ENCODE data around the gene CARD11.
"Not testable (repeated sequence)": the region's sequence is repeated elsewhere in the genome, so short reads cannot be mapped to it uniquely, and the experiment has no call there.

Gene CARD11

DNA sequence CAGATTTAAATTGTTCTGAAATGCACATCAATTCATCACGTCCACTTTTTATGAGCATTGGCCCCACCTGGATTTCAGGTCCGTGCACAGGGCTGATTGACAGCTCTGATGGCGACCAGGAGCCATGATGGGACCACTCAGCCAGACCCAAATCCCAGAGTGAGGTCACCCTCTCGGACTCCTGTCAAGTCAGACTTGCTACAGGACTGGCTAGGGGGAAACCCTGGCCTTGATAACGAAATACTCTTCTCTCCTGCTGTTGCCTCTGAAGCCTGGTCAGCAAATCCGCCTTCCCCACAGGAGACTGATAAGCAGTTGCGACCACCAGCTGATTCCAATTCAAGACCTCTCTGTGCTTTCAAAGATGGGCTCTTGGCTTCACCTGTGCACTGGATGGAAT lies 76.4 kb downstream of the CARD11 start:
- in situ Hi-C loops (cut with MboI; ENCODE audit: low sequenced_read_pairs) = no loop called here
- no peak overlapping the region for H3K4me3 ChIP-seq
- H3K36me3 ChIP-seq (replicated peaks) = no peaks in the 10 kb centered on the region
- DNase-seq (ENCODE audit: low spot score in 2 of 2) = no peak
- H3K9me3 ChIP-seq = peaks cover 2% of the 10 kb centered on the region
- H3K4me1 ChIP-seq = no peaks in the 10 kb centered on the region
- no peaks in the 10 kb centered on the region for H3K27me3 ChIP-seq (ENCODE audit: low read depth)

GRCh38 chr7:2966466-2967078 lies 77.1 kb downstream of the CARD11 start:
- DNase-seq (ENCODE audit: low spot score in 2 of 2) = no peak
- Histone ChIP-seq H3K4me3 (no peak overlapping the region), H3K4me1 (no peaks in the 10 kb centered on the region), H3K36me3 (replicated peaks) (no peaks in the 10 kb centered on the region), H3K9me3 (peaks cover 2% of the 10 kb centered on the region), H3K27me3 (ENCODE audit: low read depth) (no peaks in the 10 kb centered on the region)
- in situ Hi-C loops (cut with MboI; ENCODE audit: low sequenced_read_pairs) = no loop called here

DNA sequence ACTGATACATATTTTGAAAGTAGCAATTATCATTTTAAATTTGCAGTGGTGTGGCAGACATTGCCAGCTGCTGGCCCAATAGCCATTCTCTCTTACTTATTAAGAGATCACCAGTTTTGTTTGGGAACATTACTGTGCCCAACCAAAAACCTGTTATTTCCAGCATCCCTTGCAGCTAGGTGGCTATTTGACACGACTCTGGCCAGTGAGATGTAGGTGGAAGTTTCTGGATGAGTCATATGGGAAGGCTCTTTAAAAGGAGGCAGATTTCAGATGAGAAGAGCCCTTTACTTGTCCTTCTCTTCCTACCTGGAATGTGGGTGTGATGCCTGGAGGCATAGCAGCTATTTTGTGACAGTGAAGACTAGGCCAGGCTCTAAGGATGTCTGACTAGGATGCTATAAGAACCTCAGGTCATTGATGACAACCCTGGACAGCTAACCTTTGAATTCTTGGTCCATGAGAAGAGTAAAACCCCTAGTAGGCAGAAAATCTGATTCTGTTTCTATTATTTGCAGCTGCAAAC lies 77.9 kb downstream of the CARD11 start:
- H3K27me3 ChIP-seq (ENCODE audit: low read depth) = no peaks in the 10 kb centered on the region
- in situ Hi-C loops (cut with MboI; ENCODE audit: low sequenced_read_pairs) = no loop called here
- DNase-seq (ENCODE audit: low spot score in 2 of 2) = no peak
- peaks cover 2% of the 10 kb centered on the region for H3K9me3 ChIP-seq
- no peaks in the 10 kb centered on the region for H3K36me3 ChIP-seq (replicated peaks)
- H3K4me3 ChIP-seq = no peak overlapping the region
- no peaks in the 10 kb centered on the region for H3K4me1 ChIP-seq

- Histone ChIP-seq H3K4me1 (no peaks in the 10 kb centered on the region), H3K9me3 (peaks cover 2% of the 10 kb centered on the region), H3K36me3 (replicated peaks) (no peaks in the 10 kb centered on the region), H3K4me3 (no peak overlapping the region), H3K27me3 (ENCODE audit: low read depth) (no peaks in the 10 kb centered on the region)
- in situ Hi-C loops (cut with MboI; ENCODE audit: low sequenced_read_pairs) = no loop called here
- DNase-seq (ENCODE audit: low spot score in 2 of 2) = no peak
Measured at GRCh38 chr7:2965301-2965700, 78.4 kb downstream of the CARD11 start.

DNA sequence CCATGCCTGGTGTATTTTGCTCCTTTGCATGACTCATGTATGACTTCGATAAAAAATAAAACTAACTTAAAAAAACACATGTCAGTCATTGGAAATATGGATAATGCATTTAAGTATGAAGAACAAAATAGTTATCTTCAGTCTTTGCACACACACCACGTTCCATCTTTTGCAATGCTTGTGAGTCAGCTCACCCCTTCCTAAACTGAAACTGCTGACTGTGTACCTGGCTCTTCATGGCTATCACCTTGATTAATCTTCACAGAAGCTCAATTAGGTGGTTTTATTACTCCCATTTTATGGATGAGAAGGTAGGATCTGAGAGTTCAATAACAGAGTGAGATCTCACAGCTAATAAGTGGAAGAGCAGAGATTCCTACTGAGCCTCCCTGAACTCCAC lies 79.5 kb downstream of the CARD11 start:
- Histone ChIP-seq H3K36me3 (replicated peaks) (no peaks in the 10 kb centered on the region), H3K4me1 (no peaks in the 10 kb centered on the region), H3K27me3 (ENCODE audit: low read depth) (no peaks in the 10 kb centered on the region), H3K4me3 (no peak overlapping the region), H3K9me3 (peaks cover 2% of the 10 kb centered on the region)
- in situ Hi-C loops (cut with MboI; ENCODE audit: low sequenced_read_pairs) = no loop called here
- no peak for DNase-seq (ENCODE audit: low spot score in 2 of 2)

GRCh38 chr7:2962865-2963264 lies 80.8 kb downstream of the CARD11 start:
- Histone ChIP-seq H3K9me3 (peaks cover 2% of the 10 kb centered on the region), H3K4me1 (no peaks in the 10 kb centered on the region), H3K27me3 (ENCODE audit: low read depth) (no peaks in the 10 kb centered on the region), H3K36me3 (replicated peaks) (no peaks in the 10 kb centered on the region), H3K4me3 (no peak overlapping the region)
- in situ Hi-C loops (cut with MboI; ENCODE audit: low sequenced_read_pairs) = no loop called here
- no peak for DNase-seq (ENCODE audit: low spot score in 2 of 2)

GRCh38 chr7:2959828-2960599 lies 83.7 kb downstream of the CARD11 start:
- Histone ChIP-seq H3K9me3 (no peaks in the 10 kb centered on the region), H3K4me1 (no peaks in the 10 kb centered on the region), H3K36me3 (replicated peaks) (no peaks in the 10 kb centered on the region), H3K27me3 (ENCODE audit: low read depth) (no peaks in the 10 kb centered on the region), H3K4me3 (no peak overlapping the region)
- in situ Hi-C loops (cut with MboI; ENCODE audit: low sequenced_read_pairs) = no loop called here
- no peak for DNase-seq (ENCODE audit: low spot score in 2 of 2)

DNA sequence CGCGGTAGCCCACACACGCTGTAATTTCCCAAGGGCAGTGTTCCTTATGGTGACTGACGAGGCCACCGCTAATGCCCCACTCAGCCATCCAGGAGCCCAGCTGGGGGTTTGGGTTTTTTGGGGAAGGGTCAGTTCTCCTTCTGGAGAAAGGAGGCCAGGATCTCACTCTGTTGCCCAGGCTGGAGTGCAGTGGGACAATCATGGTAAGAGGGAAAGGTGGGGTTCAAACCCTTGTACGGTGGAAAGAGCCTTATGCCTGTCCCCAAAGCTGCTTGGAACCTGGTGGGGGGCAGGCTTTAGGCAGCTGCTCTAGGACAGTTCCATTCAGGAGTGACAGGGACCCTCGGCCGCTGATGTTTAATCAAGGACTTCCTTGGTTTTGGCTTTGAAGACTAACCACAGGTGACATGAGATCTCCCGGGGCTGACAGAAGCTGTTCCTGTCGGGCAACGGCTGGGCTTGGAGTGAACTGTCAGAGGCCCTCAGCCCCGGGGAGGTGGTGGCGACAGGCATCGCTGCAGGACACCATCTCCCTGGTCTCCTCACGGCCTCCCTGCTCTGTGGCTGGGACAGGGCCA lies 84.5 kb downstream of the CARD11 start:
- in situ Hi-C loops (cut with MboI; ENCODE audit: low sequenced_read_pairs) = no loop called here
- no peaks in the 10 kb centered on the region for H3K4me1 ChIP-seq
- no peaks in the 10 kb centered on the region for H3K27me3 ChIP-seq (ENCODE audit: low read depth)
- no peak for DNase-seq (ENCODE audit: low spot score in 2 of 2)
- no peak overlapping the region for H3K4me3 ChIP-seq
- H3K9me3 ChIP-seq = no peaks in the 10 kb centered on the region
- H3K36me3 ChIP-seq (replicated peaks) = no peaks in the 10 kb centered on the region

DNA sequence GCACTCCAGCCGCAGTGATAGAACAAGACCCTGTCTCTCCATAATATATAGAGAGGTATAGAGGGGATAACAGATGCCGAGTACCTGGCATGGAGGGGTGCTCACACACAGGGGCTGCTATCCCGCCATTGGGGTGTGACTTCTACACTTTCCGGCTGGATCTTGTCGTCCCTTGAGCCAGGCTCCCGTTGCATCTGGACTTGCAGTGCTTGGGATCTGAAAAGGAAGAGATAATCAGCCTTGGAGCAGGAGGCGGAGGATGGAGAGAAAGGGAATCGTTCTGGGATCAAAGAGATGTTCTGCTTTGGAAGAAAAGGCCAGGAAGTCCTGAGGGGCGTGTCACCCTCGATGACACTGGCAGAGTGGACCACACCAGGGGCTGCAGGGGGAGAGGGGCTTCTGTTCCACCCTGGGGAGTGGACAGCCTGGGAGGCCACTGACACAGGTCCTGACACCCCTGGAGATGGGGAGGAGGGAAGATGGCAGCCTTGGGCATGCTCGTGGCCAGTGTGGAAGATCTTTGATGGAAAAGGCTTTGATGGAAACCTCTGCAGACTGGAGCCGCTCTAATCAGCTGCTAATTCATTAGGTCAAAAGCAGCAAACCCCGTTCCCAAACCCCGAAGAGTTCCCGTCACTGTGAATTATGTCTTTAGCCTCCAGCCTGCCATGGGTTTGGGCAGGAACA lies 85.1 kb downstream of the CARD11 start:
- no peak for DNase-seq (ENCODE audit: low spot score in 2 of 2)
- H3K4me3 ChIP-seq = no peak overlapping the region
- in situ Hi-C loops (cut with MboI; ENCODE audit: low sequenced_read_pairs) = no loop called here
- H3K27me3 ChIP-seq (ENCODE audit: low read depth) = no peaks in the 10 kb centered on the region
- H3K9me3 ChIP-seq = no peaks in the 10 kb centered on the region
- no peaks in the 10 kb centered on the region for H3K36me3 ChIP-seq (replicated peaks)
- no peaks in the 10 kb centered on the region for H3K4me1 ChIP-seq

DNA sequence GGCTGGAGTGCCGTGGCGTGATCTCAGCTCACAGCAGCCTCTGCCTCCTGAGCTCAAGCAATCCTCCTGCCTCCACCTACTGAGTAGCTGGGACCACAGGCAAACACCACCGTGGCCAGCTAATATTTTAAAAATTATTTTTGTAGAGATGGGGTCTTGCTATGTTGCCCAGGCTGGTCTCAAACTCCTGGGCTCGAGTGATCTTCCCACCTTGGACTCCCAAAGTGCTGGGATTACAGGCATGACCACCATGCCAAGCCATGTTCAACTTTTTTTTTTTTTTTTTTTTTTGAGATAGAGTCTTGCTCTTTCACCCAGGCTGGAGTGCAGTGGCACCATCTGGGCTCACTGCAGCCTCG lies 86.3 kb downstream of the CARD11 start:
- DNase-seq (ENCODE audit: low spot score in 2 of 2); H3K4me3 ChIP-seq; H3K4me1 ChIP-seq; H3K9me3 ChIP-seq; H3K36me3 ChIP-seq (replicated peaks); in situ Hi-C loops (cut with MboI; ENCODE audit: low sequenced_read_pairs); H3K27me3 ChIP-seq (ENCODE audit: low read depth): not testable (repeated sequence)

GRCh38 chr7:2956526-2957368 lies 86.9 kb downstream of the CARD11 start:
- Histone ChIP-seq H3K9me3 (no peaks in the 10 kb centered on the region), H3K27me3 (ENCODE audit: low read depth) (no peaks in the 10 kb centered on the region), H3K36me3 (replicated peaks) (no peaks in the 10 kb centered on the region), H3K4me1 (no peaks in the 10 kb centered on the region), H3K4me3 (no peak overlapping the region)
- in situ Hi-C loops (cut with MboI; ENCODE audit: low sequenced_read_pairs) = no loop called here
- DNase-seq (ENCODE audit: low spot score in 2 of 2) = no peak

GRCh38 chr7:2956076-2956475 lies 87.6 kb downstream of the CARD11 start:
- Histone ChIP-seq H3K4me3 (no peak overlapping the region), H3K36me3 (replicated peaks) (no peaks in the 10 kb centered on the region), H3K4me1 (no peaks in the 10 kb centered on the region), H3K27me3 (ENCODE audit: low read depth) (no peaks in the 10 kb centered on the region), H3K9me3 (no peaks in the 10 kb centered on the region)
- DNase-seq (ENCODE audit: low spot score in 2 of 2) = no peak
- in situ Hi-C loops (cut with MboI; ENCODE audit: low sequenced_read_pairs) = no loop called here

DNA sequence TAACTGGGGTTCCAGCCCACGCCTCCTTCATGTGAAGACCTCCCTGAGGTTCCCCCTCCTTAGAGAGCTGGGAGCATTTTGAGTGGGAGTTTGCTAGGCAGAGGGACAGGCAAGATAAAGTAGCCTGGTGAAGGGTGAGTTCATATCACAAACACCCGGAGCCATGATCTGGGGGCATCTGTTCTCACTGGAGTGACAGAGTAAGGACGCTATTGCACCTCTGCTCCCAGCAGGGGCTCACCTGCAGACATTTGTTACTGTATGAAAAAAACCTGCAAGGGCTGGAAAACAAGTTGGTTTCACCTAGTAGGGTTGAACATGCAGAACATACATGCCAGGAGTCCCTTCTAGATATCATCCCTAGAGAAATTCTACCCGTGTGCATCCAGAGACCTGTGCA lies 88.4 kb downstream of the CARD11 start:
- no peaks in the 10 kb centered on the region for H3K36me3 ChIP-seq (replicated peaks)
- no peaks in the 10 kb centered on the region for H3K27me3 ChIP-seq (ENCODE audit: low read depth)
- no peak overlapping the region for H3K4me3 ChIP-seq
- no peak for DNase-seq (ENCODE audit: low spot score in 2 of 2)
- no peaks in the 10 kb centered on the region for H3K4me1 ChIP-seq
- in situ Hi-C loops (cut with MboI; ENCODE audit: low sequenced_read_pairs) = no loop called here
- H3K9me3 ChIP-seq = no peaks in the 10 kb centered on the region

Data from HAP-1 (cell line).